IPS-18a (cell line): ENCODE results near the gene DLEC1.

Experiments
- H3K27ac ChIP-seq: one replicate; pipeline ENCODE4 v1.5.1; 2013; ENCODE audit warnings: low read length
- H3K27me3 ChIP-seq: one replicate; pipeline ENCODE4 v1.6.1; 2013; ENCODE audit warnings: mild to moderate bottlenecking, low read length; ENCODE audit not compliant: control insufficient read depth, insufficient read depth
- H3K36me3 ChIP-seq: one replicate; pipeline ENCODE4 v1.6.1; 2013; ENCODE audit warnings: low read depth, low read length; ENCODE audit not compliant: control insufficient read depth
- H3K4me1 ChIP-seq: one replicate; pipeline ENCODE4 v1.6.1; 2013; ENCODE audit warnings: low read depth, low read length; ENCODE audit not compliant: control insufficient read depth
- H3K4me3 ChIP-seq: one replicate; pipeline ENCODE4 v1.5.1; 2013; ENCODE audit warnings: low read length
- H3K9ac ChIP-seq: one replicate; pipeline ENCODE4 v1.6.1; 2013; ENCODE audit warnings: mild to moderate bottlenecking, low read length, moderate library complexity
- H3K9me3 ChIP-seq: one replicate; pipeline ENCODE4 v1.6.1; 2013; ENCODE audit warnings: low read depth, low read length; ENCODE audit not compliant: control insufficient read depth

The DLEC1 gene

GRCh38 chr3:38095669-38096483, 56.9 kb downstream of the DLEC1 start:
- Histone ChIP-seq H3K27ac (no peak overlapping the region), H3K9ac (no peak overlapping the region), H3K9me3 (no peaks in the 10 kb centered on the region), H3K4me3 (no peak overlapping the region), H3K27me3 (no peaks in the 10 kb centered on the region), H3K4me1 (peaks cover 15% of the 10 kb centered on the region), H3K36me3 (no peaks in the 10 kb centered on the region)

GRCh38 chr3:38097446-38098375, 58.7 kb downstream of the DLEC1 start:
- H3K9me3 ChIP-seq: no peaks in the 10 kb centered on the region
- no peaks in the 10 kb centered on the region for H3K27me3 ChIP-seq
- no peak overlapping the region for H3K9ac ChIP-seq
- H3K36me3 ChIP-seq: no peaks in the 10 kb centered on the region
- no peak overlapping the region for H3K27ac ChIP-seq
- peaks cover 28% of the 10 kb centered on the region for H3K4me1 ChIP-seq
- no peak overlapping the region for H3K4me3 ChIP-seq

- Histone ChIP-seq H3K36me3 (no peaks in the 10 kb centered on the region), H3K9ac (no peak overlapping the region), H3K4me3 (no peak overlapping the region), H3K27ac (no peak overlapping the region), H3K9me3 (no peaks in the 10 kb centered on the region), H3K27me3 (no peaks in the 10 kb centered on the region), H3K4me1 (peaks cover 29% of the 10 kb centered on the region)
Observed at GRCh38 chr3:38098376-38098723, 59.3 kb downstream of the DLEC1 start.

- no peaks in the 10 kb centered on the region for H3K9me3 ChIP-seq
- H3K4me1 ChIP-seq: peaks cover 29% of the 10 kb centered on the region
- no peak overlapping the region for H3K9ac ChIP-seq
- no peak overlapping the region for H3K27ac ChIP-seq
- no peaks in the 10 kb centered on the region for H3K36me3 ChIP-seq
- peak overlapping the region; percentile 25 for H3K4me3 ChIP-seq
- H3K27me3 ChIP-seq: no peaks in the 10 kb centered on the region
Observed at GRCh38 chr3:38099518-38099917, 60.5 kb downstream of the DLEC1 start.

GRCh38 chr3:38100498-38100897, 61.5 kb downstream of the DLEC1 start:
- Histone ChIP-seq H3K4me3 (no peak overlapping the region), H3K4me1 (peaks cover 29% of the 10 kb centered on the region), H3K9ac (no peak overlapping the region), H3K9me3 (peaks cover 3% of the 10 kb centered on the region), H3K27me3 (no peaks in the 10 kb centered on the region), H3K27ac (no peak overlapping the region), H3K36me3 (no peaks in the 10 kb centered on the region)

GRCh38 chr3:38101811-38102443, 62.9 kb downstream of the DLEC1 start:
- H3K27me3 ChIP-seq: no peaks in the 10 kb centered on the region
- no peak overlapping the region for H3K4me3 ChIP-seq
- H3K36me3 ChIP-seq: no peaks in the 10 kb centered on the region
- H3K9me3 ChIP-seq: peaks cover 3% of the 10 kb centered on the region
- no peak overlapping the region for H3K9ac ChIP-seq
- no peak overlapping the region for H3K27ac ChIP-seq
- peaks cover 29% of the 10 kb centered on the region for H3K4me1 ChIP-seq

DNA sequence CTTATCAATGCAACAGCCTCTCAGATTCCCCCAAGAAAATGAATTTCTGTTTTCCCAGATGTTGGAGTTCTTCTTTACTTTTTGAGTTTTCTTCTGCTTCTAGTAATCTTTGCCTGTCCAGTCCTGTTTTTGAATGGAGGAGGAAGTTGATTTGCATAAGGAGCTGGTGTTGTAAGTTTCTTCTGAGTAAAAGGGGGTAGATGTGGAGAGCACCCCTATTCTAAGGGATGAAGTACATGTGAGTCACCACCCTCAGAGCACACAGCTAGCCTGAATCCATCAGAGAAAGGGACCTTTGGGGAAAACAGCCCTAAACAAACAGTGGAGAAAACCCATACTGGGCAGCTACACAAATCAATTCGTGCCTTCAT, 63.4 kb downstream of the DLEC1 start:
- no peaks in the 10 kb centered on the region for H3K36me3 ChIP-seq
- H3K27me3 ChIP-seq: no peaks in the 10 kb centered on the region
- H3K4me1 ChIP-seq: peaks cover 29% of the 10 kb centered on the region
- no peak overlapping the region for H3K9ac ChIP-seq
- H3K4me3 ChIP-seq: no peak overlapping the region
- H3K27ac ChIP-seq: no peak overlapping the region
- H3K9me3 ChIP-seq: peaks cover 3% of the 10 kb centered on the region

GRCh38 chr3:38105525-38105924, 66.5 kb downstream of the DLEC1 start:
- Histone ChIP-seq H3K9me3 (peaks cover 3% of the 10 kb centered on the region), H3K27ac (no peak overlapping the region), H3K27me3 (no peaks in the 10 kb centered on the region), H3K4me3 (no peak overlapping the region), H3K36me3 (no peaks in the 10 kb centered on the region), H3K9ac (no peak overlapping the region), H3K4me1 (peaks cover 13% of the 10 kb centered on the region)

GRCh38 chr3:38107911-38108648, 69.1 kb downstream of the DLEC1 start:
- Histone ChIP-seq H3K27me3 (no peaks in the 10 kb centered on the region), H3K9ac (no peak overlapping the region), H3K4me1 (no peaks in the 10 kb centered on the region), H3K36me3 (no peaks in the 10 kb centered on the region), H3K9me3 (peaks cover 3% of the 10 kb centered on the region), H3K27ac (no peak overlapping the region), H3K4me3 (no peak overlapping the region)

DNA sequence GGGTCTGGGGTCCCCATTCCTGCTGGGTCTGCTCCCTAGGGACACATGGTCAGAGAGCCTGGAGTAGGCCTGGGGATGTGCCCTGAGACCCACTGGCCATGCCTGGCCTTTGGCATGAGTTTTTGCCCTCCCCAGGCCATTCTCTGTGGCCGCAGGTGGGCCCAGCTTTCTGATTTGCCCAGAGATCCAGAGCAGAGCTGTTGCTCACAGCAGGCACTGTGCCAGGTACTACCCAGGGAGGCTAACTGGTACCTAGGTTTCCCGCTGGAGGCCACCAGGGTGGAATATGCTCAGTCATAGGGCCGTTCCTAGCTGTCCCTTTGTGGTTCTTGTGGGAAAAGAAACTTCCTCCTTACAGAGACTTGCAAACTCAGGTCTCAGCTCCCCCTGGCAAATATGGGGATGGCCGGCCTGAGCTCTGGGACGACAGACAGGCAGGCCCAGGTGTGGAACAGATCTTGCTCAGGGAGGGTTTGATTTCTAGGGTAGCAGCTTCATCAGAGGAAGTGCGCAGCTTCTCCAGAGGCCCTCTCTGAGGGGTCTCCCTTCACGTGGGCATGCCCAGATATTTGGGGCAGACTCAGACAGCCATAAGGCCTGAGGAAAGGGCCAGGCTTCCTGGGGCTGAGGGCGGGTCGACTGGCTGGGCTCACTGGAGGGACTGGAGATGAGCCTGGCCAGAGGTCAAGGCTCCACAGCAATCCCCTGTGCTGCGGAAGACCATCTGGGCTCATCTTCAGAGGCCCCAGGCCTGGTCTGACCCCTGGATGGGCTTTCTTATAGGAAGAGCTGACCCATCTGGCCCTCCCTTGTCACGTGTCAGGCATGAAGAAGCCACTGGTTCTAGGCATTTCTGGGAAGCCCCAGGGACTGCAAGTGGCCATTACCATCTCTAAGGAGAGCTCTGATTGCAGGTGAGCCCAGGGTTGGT, 69.9 kb downstream of the DLEC1 start:
- Histone ChIP-seq H3K4me1 (no peaks in the 10 kb centered on the region), H3K9ac (no peak overlapping the region), H3K27ac (no peak overlapping the region), H3K9me3 (peaks cover 3% of the 10 kb centered on the region), H3K36me3 (no peaks in the 10 kb centered on the region), H3K27me3 (no peaks in the 10 kb centered on the region), H3K4me3 (no peak overlapping the region)
